Ishikawa (cell line): ENCODE measurements around the gene FOXC2.

ENCODE experiments used
- CREB1 ChIP-seq: IDR thresholded peaks from 2 replicates; pipeline ENCODE4 v1.6.1; 2012; ENCODE audit warnings: low read depth
- MAX ChIP-seq: IDR thresholded peaks from 2 replicates; pipeline ENCODE4 v1.6.1; 2012
- USF1 ChIP-seq: IDR thresholded peaks from 2 replicates; pipeline ENCODE4 v1.6.1; 2012

GRCh38 chr16:86573215-86573614, 6.6 kb downstream of the FOXC2 start:
- TF ChIP-seq CREB1 = no peak
- no peak for TF ChIP-seq USF1
- TF ChIP-seq MAX = no peak
